Measurements from ENCODE around the gene PRKX.
A peak's percentile ranks its signal among the peaks of the same experiment; 100 is the strongest.
"Not testable (repeated sequence)": the region's sequence is repeated elsewhere in the genome, so short reads cannot be mapped to it uniquely, and the experiment has no call there.

PRKX gene

GRCh38 chrX:3713225-3713936 lies at the start of gene PRKX:
Gene PRKX (minus strand): TSS chrX:3713649. CDS start chrX:3713253, 396 bp downstream.
- DNase-seq (ENCODE audit: extremely low spot score) = peak; percentile 67
- CTCF ChIA-PET = no interaction called here
- no peak for TF ChIP-seq PKNOX1 (IDR thresholded peaks at IDR 0.05)
- TF ChIP-seq FOXA1 (IDR thresholded peaks at IDR 0.05) = no peak
- no peak for TF ChIP-seq FOXK2 (IDR thresholded peaks at IDR 0.05)
- no peak for TF ChIP-seq CTBP1 (IDR thresholded peaks at IDR 0.05; ENCODE audit: borderline replicate concordance)
- no peak for TF ChIP-seq L3MBTL2 (conservative IDR thresholded peaks at IDR 0.05)
- TF ChIP-seq TARDBP (IDR thresholded peaks at IDR 0.05) = no peak
- TF ChIP-seq NFRKB (IDR thresholded peaks at IDR 0.05) = no peak
- POLR2A ChIA-PET = no interaction called here

GRCh38 chrX:3763111-3763510 lies 49.7 kb upstream of the PRKX start:
- CTCF ChIA-PET = no interaction called here
- TF ChIP-seq SP1 (IDR thresholded peaks at IDR 0.05) (no peak), ELF4 (IDR thresholded peaks at IDR 0.05) (no peak), NFRKB (IDR thresholded peaks at IDR 0.05) (no peak), TARDBP (IDR thresholded peaks at IDR 0.05) (no peak), FOXA1 (IDR thresholded peaks at IDR 0.05) (no peak), ZNF384 (IDR thresholded peaks at IDR 0.05) (no peak), FOXK2 (IDR thresholded peaks at IDR 0.05) (no peak), L3MBTL2 (conservative IDR thresholded peaks at IDR 0.05) (no peak), LEF1 (IDR thresholded peaks at IDR 0.05; ENCODE audit: borderline replicate concordance) (no peak), FOXM1 (IDR thresholded peaks at IDR 0.05; ENCODE audit: borderline replicate concordance) (no peak)
- no peak for DNase-seq (ENCODE audit: extremely low spot score)
- POLR2A ChIA-PET = no interaction called here

GRCh38 chrX:3757510-3758025 lies 44.1 kb upstream of the PRKX start:
- POLR2A ChIA-PET = no interaction called here
- DNase-seq (ENCODE audit: extremely low spot score) = no peak
- CTCF ChIA-PET = no interaction called here
- TF ChIP-seq TARDBP (IDR thresholded peaks at IDR 0.05) (no peak), LEF1 (IDR thresholded peaks at IDR 0.05; ENCODE audit: borderline replicate concordance) (no peak), ELF4 (IDR thresholded peaks at IDR 0.05) (no peak), FOXM1 (IDR thresholded peaks at IDR 0.05; ENCODE audit: borderline replicate concordance) (no peak), HDGF (IDR thresholded peaks at IDR 0.05; ENCODE audit: borderline replicate concordance) (no peak), ZNF384 (IDR thresholded peaks at IDR 0.05) (no peak), CTBP1 (IDR thresholded peaks at IDR 0.05; ENCODE audit: borderline replicate concordance) (no peak), NFRKB (IDR thresholded peaks at IDR 0.05) (no peak)

GRCh38 chrX:3748052-3748559 lies 34.7 kb upstream of the PRKX start:
- CTCF ChIA-PET = no interaction called here
- POLR2A ChIA-PET = no interaction called here
- DNase-seq (ENCODE audit: extremely low spot score) = no peak
- no peak for TF ChIP-seq CTBP1 (IDR thresholded peaks at IDR 0.05; ENCODE audit: borderline replicate concordance)
- no peak for TF ChIP-seq PKNOX1 (IDR thresholded peaks at IDR 0.05)
- TF ChIP-seq FOXA1 (IDR thresholded peaks at IDR 0.05) = no peak
- TF ChIP-seq ELF4 (IDR thresholded peaks at IDR 0.05) = no peak
- no peak for TF ChIP-seq NFRKB (IDR thresholded peaks at IDR 0.05)
- TF ChIP-seq HDGF (IDR thresholded peaks at IDR 0.05; ENCODE audit: borderline replicate concordance) = no peak
- no peak for TF ChIP-seq SP1 (IDR thresholded peaks at IDR 0.05)
- TF ChIP-seq TARDBP (IDR thresholded peaks at IDR 0.05) = no peak
- TF ChIP-seq ARNT (IDR thresholded peaks at IDR 0.05) = no peak

- DNase-seq (ENCODE audit: extremely low spot score) = no peak
- CTCF ChIA-PET = no interaction called here
- no peak for TF ChIP-seq TARDBP (IDR thresholded peaks at IDR 0.05)
- TF ChIP-seq SP1 (IDR thresholded peaks at IDR 0.05) = no peak
- no peak for TF ChIP-seq FOXK2 (IDR thresholded peaks at IDR 0.05)
- no peak for TF ChIP-seq LEF1 (IDR thresholded peaks at IDR 0.05; ENCODE audit: borderline replicate concordance)
- no peak for TF ChIP-seq HDGF (IDR thresholded peaks at IDR 0.05; ENCODE audit: borderline replicate concordance)
- no peak for TF ChIP-seq FOXM1 (IDR thresholded peaks at IDR 0.05; ENCODE audit: borderline replicate concordance)
Measured at GRCh38 chrX:3743801-3744439, 30.5 kb upstream of the PRKX start.

GRCh38 chrX:3740946-3741345 lies 27.5 kb upstream of the PRKX start:
- CTCF ChIA-PET; DNase-seq (ENCODE audit: extremely low spot score); POLR2A ChIA-PET: not testable (repeated sequence)

More at GRCh38 chrX:3743801-3744439, 30.5 kb upstream of the PRKX start:
- POLR2A ChIA-PET = no interaction called here

GRCh38 chrX:3738509-3738908 lies 25.1 kb upstream of the PRKX start:
- ChIA-PET CTCF (no interaction called here), POLR2A (no interaction called here)
- TF ChIP-seq CTBP1 (IDR thresholded peaks at IDR 0.05; ENCODE audit: borderline replicate concordance) (no peak), FOXA1 (IDR thresholded peaks at IDR 0.05) (no peak), SUZ12 (IDR thresholded peaks at IDR 0.05) (no peak), ARNT (IDR thresholded peaks at IDR 0.05) (no peak), TARDBP (IDR thresholded peaks at IDR 0.05) (no peak), ZNF384 (IDR thresholded peaks at IDR 0.05) (no peak), FOXK2 (IDR thresholded peaks at IDR 0.05) (no peak), NFRKB (IDR thresholded peaks at IDR 0.05) (no peak), HDGF (IDR thresholded peaks at IDR 0.05; ENCODE audit: borderline replicate concordance) (no peak), L3MBTL2 (conservative IDR thresholded peaks at IDR 0.05) (no peak), ELF4 (IDR thresholded peaks at IDR 0.05) (no peak), PKNOX1 (IDR thresholded peaks at IDR 0.05) (no peak), FOXM1 (IDR thresholded peaks at IDR 0.05; ENCODE audit: borderline replicate concordance) (no peak), BHLHE40 (IDR thresholded peaks at IDR 0.05; ENCODE audit: borderline replicate concordance) (no peak), LEF1 (IDR thresholded peaks at IDR 0.05; ENCODE audit: borderline replicate concordance) (no peak), SP1 (IDR thresholded peaks at IDR 0.05) (no peak)
- DNase-seq (ENCODE audit: extremely low spot score) = no peak

- CTCF ChIA-PET; DNase-seq (ENCODE audit: extremely low spot score); POLR2A ChIA-PET: not testable (repeated sequence)
Measured at GRCh38 chrX:3736536-3736935, 23.1 kb upstream of the PRKX start.

- POLR2A ChIA-PET; DNase-seq (ENCODE audit: extremely low spot score); CTCF ChIA-PET: not testable (repeated sequence)
Measured at GRCh38 chrX:3735891-3736290, 22.4 kb upstream of the PRKX start.

GRCh38 chrX:3734456-3734855 lies 21.0 kb upstream of the PRKX start:
- DNase-seq (ENCODE audit: extremely low spot score); POLR2A ChIA-PET; CTCF ChIA-PET: not testable (repeated sequence)

All from HEK293T (cell line).